Measurements from ENCODE around the gene TJP2. TPM values are rescaled to one million over a fixed set of nuclear protein-coding genes. Genes with fewer than 3 reads are reported as not detected.

Gene TJP2
- total and polyA plus RNA-seq, 10 of the 15 experiments (the other 5 are each of a cell fraction or from before 2014, with no cell fraction given): 6.4 to 59.9 (median 29.7) TPM

GRCh38 chr9:69221036-69221435, 47.0 kb downstream of the TJP2 start (continued):
- TF ChIP-seq CEBPZ (IDR thresholded peaks at IDR 0.05; ENCODE audit: low read depth, low read length): no peak

GRCh38 chr9:69222970-69223369, 48.9 kb downstream of the TJP2 start:
- SMC1A ChIA-PET (ENCODE audit: uncharacterized antibody, unreplicated experiment): no interaction called here
- RAD21 ChIA-PET (ENCODE audit: unreplicated experiment): interaction anchor here (1.9 kb wide), 1 partner anchor 169 kb away, joined by 5 read pairs; no protein-coding TSS in a partner anchor
- H4K20me1 ChIP-seq (ENCODE audit: control insufficient read depth, insufficient read depth): no peaks in the 10 kb centered on the region
- no peak for FAIRE-seq
- intact Hi-C loops (cut with micrococcal nuclease; ENCODE audit: unreplicated experiment) (no loop called here), in situ Hi-C loops (cut with MboI) (no loop called here)
- H3K4me2 ChIP-seq (ENCODE audit: control insufficient read depth, insufficient read depth): no peak overlapping the region
- no peak overlapping the region for H3K27ac ChIP-seq (ENCODE audit: control insufficient read depth, insufficient read depth)
- 96% methylated on average over 7 of the region's 8 CpGs for WGBS (ENCODE audit: insufficient coverage, insufficient replicate concordance, low lambda C conversion rate, missing lambda C conversion rate)
- H3K9me3 ChIP-seq (replicated peaks; ENCODE audit: control insufficient read depth, insufficient read depth, low read length): no peaks in the 10 kb centered on the region
- H3K27me3 ChIP-seq (replicated peaks in 1 of 2; ENCODE audit: control insufficient read depth in 2 of 2, insufficient read depth in 2 of 2, low read length in 1 of 2): no peaks in the 10 kb centered on the region
- BruUV-seq (replicated peaks): no TSS peak
- H3K4me3 ChIP-seq: no peak overlapping the region
- H3K9ac ChIP-seq (ENCODE audit: control insufficient read depth, insufficient read depth, low read length): no peak overlapping the region
- ATAC-seq: no peak
- no peak for DNase-seq (ENCODE audit: low read depth, low spot score)
- CTCF ChIA-PET: interaction anchor here (1.0 to 2.1 kb wide), 6 partner anchors 8 to 174 kb away, joined by 3 to 8 read pairs (median 4); no protein-coding TSS in a partner anchor
- peaks cover 11 to 12% of the 10 kb centered on the region in 2 experiments; a peak in 3 of 4 replicates for H3K36me3 ChIP-seq (ENCODE audit: control insufficient read depth in 2 of 2, insufficient read depth in 2 of 2, low read length in 1 of 2)
- H3K79me2 ChIP-seq (ENCODE audit: control insufficient read depth, insufficient read depth, low read length): no peaks in the 10 kb centered on the region
- POLR2A ChIA-PET: no interaction called here
- H3K4me1 ChIP-seq (ENCODE audit: control insufficient read depth, insufficient read depth, low read length): no peaks in the 10 kb centered on the region
- H2AFZ ChIP-seq (ENCODE audit: control insufficient read depth, low read depth, low read length): no peak overlapping the region
- TF ChIP-seq RCOR1 (conservative IDR thresholded peaks at IDR 0.05; ENCODE audit: low read depth, low read length): no peak
- TF ChIP-seq RELB (IDR thresholded peaks at IDR 0.05; ENCODE audit: low read depth): no peak
- TF ChIP-seq CBX5 (IDR thresholded peaks at IDR 0.05; ENCODE audit: low read depth): no peak
- TF ChIP-seq CEBPB (IDR thresholded peaks at IDR 0.05; ENCODE audit: borderline replicate concordance in 1 of 2, low read depth in 2 of 2, low read length in 2 of 2): no peak
- no peak for TF ChIP-seq ZZZ3 (IDR thresholded peaks at IDR 0.05; ENCODE audit: control insufficient read depth, insufficient read length, low read depth)
- TF ChIP-seq MTA2 (IDR thresholded peaks at IDR 0.05; ENCODE audit: low read depth): no peak
- no peak for TF ChIP-seq YY1 (IDR thresholded peaks at IDR 0.05; ENCODE audit: low read depth, low read length)
- TF ChIP-seq ZNF24 (IDR thresholded peaks at IDR 0.05): no peak
- TF ChIP-seq RELA (IDR thresholded peaks at IDR 0.05; ENCODE audit: borderline replicate concordance, partially characterized antibody): no peak
- no peak for TF ChIP-seq ZBTB33 (IDR thresholded peaks at IDR 0.05)
- TF ChIP-seq CREB1 (IDR thresholded peaks at IDR 0.05; ENCODE audit: low read depth): no peak

Measured in GM12878 (cell line).